ENCODE results near the gene ATP6V1F. TPM values are rescaled to one million over a fixed set of nuclear protein-coding genes. Genes with fewer than 3 reads are reported as not detected.

Gene ATP6V1F, protein sequence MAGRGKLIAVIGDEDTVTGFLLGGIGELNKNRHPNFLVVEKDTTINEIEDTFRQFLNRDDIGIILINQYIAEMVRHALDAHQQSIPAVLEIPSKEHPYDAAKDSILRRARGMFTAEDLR
- 74.5 and 76.3 TPM in 2 replicates for total RNA-seq

DNA sequence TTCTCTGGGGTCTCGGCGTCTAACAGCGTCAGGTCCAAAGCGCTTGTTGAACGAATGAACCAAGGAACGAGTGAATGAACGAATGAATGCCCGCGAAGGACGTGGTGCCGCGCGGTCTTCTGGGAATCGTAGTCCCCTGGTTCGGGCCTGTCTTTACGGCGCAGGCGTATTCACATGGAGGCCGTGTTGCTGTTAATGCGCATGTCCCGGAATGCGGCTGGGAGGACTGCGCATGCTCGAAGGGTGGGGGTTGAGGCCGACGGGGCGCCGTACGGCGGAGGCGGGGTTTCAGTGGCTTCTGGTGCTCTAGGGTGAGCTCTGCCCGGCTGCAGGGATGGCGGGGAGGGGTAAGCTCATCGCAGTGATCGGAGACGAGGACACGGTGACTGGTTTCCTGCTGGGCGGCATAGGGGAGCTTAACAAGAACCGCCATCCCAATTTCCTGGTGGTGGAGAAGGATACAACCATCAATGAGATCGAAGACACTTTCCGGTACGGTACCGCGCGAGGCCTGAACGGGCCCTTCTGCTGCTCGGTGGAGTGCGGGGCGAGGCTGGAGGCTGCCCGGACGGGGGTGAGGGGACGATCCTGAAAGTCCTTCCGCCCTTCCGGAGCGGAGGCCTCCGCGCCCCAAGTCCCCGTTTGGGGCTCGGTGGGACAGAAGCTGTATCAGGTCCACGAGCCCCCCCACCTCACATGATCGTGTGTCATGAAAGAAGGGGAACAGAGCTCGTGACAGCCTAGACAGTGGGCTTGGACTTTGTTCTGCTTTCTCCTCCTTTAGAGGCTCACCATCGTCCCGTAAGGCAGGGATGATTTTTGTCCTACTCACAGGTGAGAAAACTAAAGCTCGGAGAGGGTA, at the start of gene ATP6V1F:
TSS of gene ATP6V1F (plus strand) at position 286 of the 862 bp plus-strand sequence. CDS start at position 335, 49 bp downstream.

DNA sequence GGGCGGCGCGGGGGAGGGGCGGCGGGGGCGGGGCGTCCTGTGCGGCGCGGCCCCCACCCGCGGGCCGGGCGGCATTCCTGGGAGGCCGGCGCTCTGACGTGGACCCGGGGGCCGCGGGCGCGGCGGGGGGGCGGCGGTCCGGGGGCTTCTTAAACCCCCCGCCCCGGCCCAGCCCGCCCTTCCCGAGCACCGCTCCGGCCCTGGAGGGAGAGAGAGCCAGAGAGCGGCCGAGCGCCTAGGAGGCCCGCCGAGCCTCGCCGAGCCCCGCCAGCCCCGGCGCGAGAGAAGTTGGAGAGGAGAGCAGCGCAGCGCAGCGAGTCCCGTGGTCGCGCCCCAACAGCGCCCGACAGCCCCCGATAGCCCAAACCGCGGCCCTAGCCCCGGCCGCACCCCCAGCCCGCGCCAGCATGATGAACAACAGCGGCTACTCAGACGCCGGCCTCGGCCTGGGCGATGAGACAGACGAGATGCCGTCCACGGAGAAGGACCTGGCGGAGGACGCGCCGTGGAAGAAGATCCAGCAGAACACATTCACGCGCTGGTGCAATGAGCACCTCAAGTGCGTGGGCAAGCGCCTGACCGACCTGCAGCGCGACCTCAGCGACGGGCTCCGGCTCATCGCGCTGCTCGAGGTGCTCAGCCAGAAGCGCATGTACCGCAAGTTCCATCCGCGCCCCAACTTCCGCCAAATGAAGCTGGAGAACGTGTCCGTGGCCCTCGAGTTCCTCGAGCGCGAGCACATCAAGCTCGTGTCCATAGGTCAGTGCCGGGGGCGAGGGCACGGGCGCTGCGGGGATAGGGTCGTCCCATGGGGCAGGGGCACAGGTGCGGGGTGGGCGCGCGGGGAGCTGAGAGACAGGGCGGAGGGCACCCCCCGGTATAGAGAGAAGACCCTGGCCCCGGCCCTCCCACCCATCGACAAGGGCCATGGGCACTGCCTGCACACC, 32.2 kb upstream of the ATP6V1F start, which contains the start of gene FLNC:
TSS of gene FLNC (plus strand) at position 176 of the 947 bp plus-strand sequence. CDS start at position 408, 232 bp downstream.

DNA sequence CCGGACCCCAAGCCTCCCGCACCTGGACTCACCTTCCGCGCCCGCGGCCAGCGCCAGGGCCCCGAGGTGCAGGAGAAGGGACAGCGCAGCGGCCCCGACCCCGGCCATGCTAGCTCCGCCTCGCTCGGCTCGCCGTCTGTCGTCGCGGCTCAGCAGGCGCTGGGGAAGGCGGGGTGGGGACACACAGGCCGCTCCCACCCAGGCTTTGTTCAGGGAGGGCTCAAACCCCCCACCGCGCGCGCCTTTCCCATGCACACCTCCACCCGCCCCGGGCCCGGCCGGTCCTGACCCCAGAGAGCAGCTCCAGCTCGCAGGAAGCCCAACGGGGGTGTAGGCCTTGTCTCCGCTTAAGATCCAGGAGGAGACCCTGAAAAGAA, 47.9 kb downstream of the ATP6V1F start, which contains the start of gene KCP:
TSS of gene KCP (minus strand) at position 141 of the 377 bp plus-strand sequence. CDS start at position 108, 33 bp downstream.

Other genes with a start within 250 kb of the ATP6V1F start
- 0.18 and 0.28 TPM in 2 replicates for gene GARIN1A, start 190.6 kb upstream of the ATP6V1F start, total RNA-seq
- gene CALU, start 123.5 kb upstream of the ATP6V1F start, total RNA-seq, result 516 and 841 TPM in 2 replicates
- gene OPN1SW, start 87.1 kb upstream of the ATP6V1F start, total RNA-seq, result not detected in 2 replicates
- 2.3 and 3.6 TPM in 2 replicates for gene CCDC136, start 70.9 kb upstream of the ATP6V1F start, total RNA-seq
- gene FLNC, start 32.5 kb upstream of the ATP6V1F start, total RNA-seq, result 152 and 239 TPM in 2 replicates
- not detected in 2 replicates for gene KCP, start 47.9 kb downstream of the ATP6V1F start, total RNA-seq
- 0.28 and 0.36 TPM in 2 replicates for gene IRF5, start 75.1 kb downstream of the ATP6V1F start, total RNA-seq
- 68.0 and 68.6 TPM in 2 replicates for gene TNPO3, start 192.3 kb downstream of the ATP6V1F start, total RNA-seq